Endothelial cell (in vitro differentiated cells): ENCODE data around the gene TFCP2. TPM values are rescaled to one million over a fixed set of nuclear protein-coding genes. Genes with fewer than 3 reads are reported as not detected.

Experiments used
- DNase-seq: peaks from one replicate; pipeline ENCODE4 v3.0.0; 2021; ENCODE audit warnings: low spot score
- H3K27ac Mint-ChIP-seq: one replicate; pipeline ENCODE4 v1.8.0; 2021; ENCODE audit warnings: mixed read lengths, inconsistent platforms; ENCODE audit not compliant: unreplicated experiment
- H3K27me3 Mint-ChIP-seq: one replicate; pipeline ENCODE4 v1.8.0; 2021; ENCODE audit warnings: mild to moderate bottlenecking, moderate library complexity, mixed read lengths, inconsistent platforms; ENCODE audit not compliant: unreplicated experiment
- H3K36me3 Mint-ChIP-seq: one replicate; pipeline ENCODE4 v1.8.0; 2021; ENCODE audit warnings: mild to moderate bottlenecking, low read depth, mixed read lengths, inconsistent platforms; ENCODE audit not compliant: unreplicated experiment
- H3K4me1 Mint-ChIP-seq: one replicate; pipeline ENCODE4 v1.8.0; 2021; ENCODE audit warnings: mild to moderate bottlenecking, mixed read lengths, inconsistent platforms; ENCODE audit not compliant: unreplicated experiment
- H3K4me3 Mint-ChIP-seq: one replicate; pipeline ENCODE4 v1.8.0; 2021; ENCODE audit warnings: mild to moderate bottlenecking, mixed read lengths, inconsistent platforms; ENCODE audit not compliant: unreplicated experiment
- H3K9me3 Mint-ChIP-seq: one replicate; pipeline ENCODE4 v1.8.0; 2021; ENCODE audit warnings: mixed read lengths, inconsistent platforms; ENCODE audit not compliant: unreplicated experiment
- total RNA-seq: library from RNA; stranded (reverse); fragmentation: NEBNext Ultra II Directional; extraction: Animal tissue kit (Norgen Biotek cat#: 25700); gene quantifications from one replicate; pipeline ENCODE4 v1.2.1, GENCODE V29; 2021; ENCODE audit not compliant: unreplicated experiment
- TF ChIP-seq, protein P1 (sequence below): fragments of 200-600 bp; sonication (generic); IDR thresholded peaks from one replicate; pipeline ENCODE4 v1.5.0; 2021; ENCODE audit warnings: antibody characterized with exemption; ENCODE audit not compliant: unreplicated experiment

TFCP2 gene
- total RNA-seq, 1 donor from 2014 or later, result 29.5 TPM

- no peak overlapping the region for H3K27ac Mint-ChIP-seq
- H3K9me3 Mint-ChIP-seq, result no peaks in the 10 kb centered on the region
- TF ChIP-seq, protein P1, sequence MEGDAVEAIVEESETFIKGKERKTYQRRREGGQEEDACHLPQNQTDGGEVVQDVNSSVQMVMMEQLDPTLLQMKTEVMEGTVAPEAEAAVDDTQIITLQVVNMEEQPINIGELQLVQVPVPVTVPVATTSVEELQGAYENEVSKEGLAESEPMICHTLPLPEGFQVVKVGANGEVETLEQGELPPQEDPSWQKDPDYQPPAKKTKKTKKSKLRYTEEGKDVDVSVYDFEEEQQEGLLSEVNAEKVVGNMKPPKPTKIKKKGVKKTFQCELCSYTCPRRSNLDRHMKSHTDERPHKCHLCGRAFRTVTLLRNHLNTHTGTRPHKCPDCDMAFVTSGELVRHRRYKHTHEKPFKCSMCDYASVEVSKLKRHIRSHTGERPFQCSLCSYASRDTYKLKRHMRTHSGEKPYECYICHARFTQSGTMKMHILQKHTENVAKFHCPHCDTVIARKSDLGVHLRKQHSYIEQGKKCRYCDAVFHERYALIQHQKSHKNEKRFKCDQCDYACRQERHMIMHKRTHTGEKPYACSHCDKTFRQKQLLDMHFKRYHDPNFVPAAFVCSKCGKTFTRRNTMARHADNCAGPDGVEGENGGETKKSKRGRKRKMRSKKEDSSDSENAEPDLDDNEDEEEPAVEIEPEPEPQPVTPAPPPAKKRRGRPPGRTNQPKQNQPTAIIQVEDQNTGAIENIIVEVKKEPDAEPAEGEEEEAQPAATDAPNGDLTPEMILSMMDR, result no peak
- no peak for DNase-seq
- H3K4me3 Mint-ChIP-seq, result no peak overlapping the region
- H3K27me3 Mint-ChIP-seq, result peaks cover 6% of the 10 kb centered on the region
- H3K36me3 Mint-ChIP-seq, result peaks cover 7% of the 10 kb centered on the region
- H3K4me1 Mint-ChIP-seq, result peaks cover 20% of the 10 kb centered on the region
These were observed 17.9 kb upstream of the TFCP2 start for GRCh38 chr12:51190820-51191219.

DNA sequence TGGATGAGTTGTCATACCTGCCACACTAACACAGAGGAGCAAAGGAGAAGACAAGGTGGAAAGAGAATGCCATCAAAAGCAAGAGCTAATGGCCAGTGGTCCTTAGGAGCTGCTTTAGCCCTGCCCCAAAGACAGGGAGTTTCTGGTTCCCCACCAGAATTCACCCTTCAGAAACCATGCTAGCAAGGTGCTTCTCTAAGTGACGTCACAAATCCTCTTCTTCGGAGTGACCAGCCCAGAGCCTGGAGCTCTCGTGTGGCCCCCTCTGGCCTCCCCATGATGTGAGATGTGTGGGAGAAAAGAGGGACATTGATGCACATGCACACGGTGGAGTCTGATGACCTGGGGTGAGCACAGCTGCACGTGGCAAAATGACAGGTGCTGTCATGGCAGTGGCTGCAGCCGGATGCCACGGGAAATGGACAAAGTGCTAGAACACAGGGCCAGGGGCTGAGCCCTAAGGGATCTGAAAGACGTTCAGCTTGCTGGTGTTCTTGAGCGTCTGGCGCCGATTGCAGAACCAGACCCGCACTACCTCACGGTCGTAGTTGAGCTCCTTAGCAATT, 16.9 kb upstream of the TFCP2 start:
- no peak for DNase-seq
- Mint-ChIP-seq H3K9me3 (no peaks in the 10 kb centered on the region), H3K4me1 (peaks cover 20% of the 10 kb centered on the region), H3K4me3 (peak overlapping the region; percentile 42), H3K27ac (no peak overlapping the region), H3K27me3 (peaks cover 7% of the 10 kb centered on the region), H3K36me3 (peaks cover 7% of the 10 kb centered on the region)
- TF ChIP-seq, protein P1, result no peak

GRCh38 chr12:51188359-51189051, 15.6 kb upstream of the TFCP2 start:
- peaks cover 7% of the 10 kb centered on the region for H3K27me3 Mint-ChIP-seq

DNA sequence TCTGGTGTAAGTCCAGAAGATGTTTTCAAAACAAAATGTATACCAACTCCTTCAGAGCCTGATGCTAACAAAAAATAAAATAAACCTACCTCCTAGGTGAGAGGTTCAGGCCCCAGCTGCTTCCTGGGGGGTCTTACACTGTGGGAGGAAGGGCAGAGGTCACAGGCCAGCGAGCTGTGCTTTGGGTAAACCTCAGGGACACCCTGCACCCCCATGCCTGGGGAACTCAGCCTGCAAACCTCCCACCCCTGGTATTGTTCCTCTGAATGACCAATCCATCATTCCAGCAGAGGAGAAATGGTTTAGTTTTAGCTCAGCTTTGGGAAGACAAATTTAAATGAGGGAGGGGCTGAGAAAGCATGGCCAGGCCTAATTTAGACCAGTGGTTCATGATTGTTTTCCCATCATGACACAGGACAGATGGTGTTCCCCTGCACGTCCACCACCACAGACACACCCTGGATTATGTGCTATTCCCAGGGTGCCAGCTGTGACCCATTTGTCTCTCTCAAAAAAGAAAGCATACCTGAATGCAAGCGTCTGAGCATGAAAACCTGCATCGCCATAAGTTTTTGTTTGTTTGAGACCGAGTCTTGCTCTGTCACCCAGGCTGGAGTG, 14.5 kb upstream of the TFCP2 start:
- H3K9me3 Mint-ChIP-seq, result no peaks in the 10 kb centered on the region
- TF ChIP-seq, protein P1, result no peak
- H3K36me3 Mint-ChIP-seq, result peaks cover 7% of the 10 kb centered on the region
- DNase-seq, result no peak
- peak overlapping the region; percentile 26 for H3K27ac Mint-ChIP-seq
- no peak overlapping the region for H3K4me3 Mint-ChIP-seq
- peaks cover 20% of the 10 kb centered on the region for H3K4me1 Mint-ChIP-seq
- H3K27me3 Mint-ChIP-seq, result peaks cover 6% of the 10 kb centered on the region

More at GRCh38 chr12:51188359-51189051, 15.6 kb upstream of the TFCP2 start:
- Mint-ChIP-seq H3K9me3 (no peaks in the 10 kb centered on the region), H3K4me1 (peaks cover 20% of the 10 kb centered on the region), H3K27ac (no peak overlapping the region), H3K36me3 (peaks cover 7% of the 10 kb centered on the region), H3K4me3 (peak overlapping the region; percentile 42)
- TF ChIP-seq, protein P1, result no peak
- no peak for DNase-seq
